GM21367 (cell line): Measurements from ENCODE around the gene TMC5.
"Not testable (repeated sequence)": the region's sequence is repeated elsewhere in the genome, so short reads cannot be mapped to it uniquely, and the experiment has no call there.

ENCODE experiments used
- ATAC-seq: cut with Tn5 transposase; IDR thresholded peaks from one replicate; pipeline ENCODE4 v1.9.1; 2021; ENCODE audit not compliant: unreplicated experiment

The TMC5 gene

DNA sequence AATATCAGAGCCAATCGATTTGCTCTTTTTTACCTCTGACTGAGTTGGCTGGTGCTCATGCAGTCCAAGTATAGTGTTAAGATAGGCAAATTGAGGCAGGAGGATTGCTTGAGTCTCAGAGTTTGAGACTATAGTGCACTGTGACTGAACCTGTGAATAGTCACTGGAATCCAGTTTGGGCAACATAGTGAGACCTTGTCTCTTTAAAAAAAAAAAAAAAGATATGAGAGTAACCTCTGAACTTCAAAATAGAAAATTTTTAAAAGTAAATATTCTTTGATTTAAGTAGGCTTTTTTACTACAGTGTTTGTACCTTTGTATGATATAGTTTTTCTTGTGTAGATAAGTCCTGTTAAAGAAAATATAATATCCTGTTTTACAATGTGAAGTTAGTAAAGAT is 109.5 kb downstream of the TMC5 start:
- no peak for ATAC-seq

DNA sequence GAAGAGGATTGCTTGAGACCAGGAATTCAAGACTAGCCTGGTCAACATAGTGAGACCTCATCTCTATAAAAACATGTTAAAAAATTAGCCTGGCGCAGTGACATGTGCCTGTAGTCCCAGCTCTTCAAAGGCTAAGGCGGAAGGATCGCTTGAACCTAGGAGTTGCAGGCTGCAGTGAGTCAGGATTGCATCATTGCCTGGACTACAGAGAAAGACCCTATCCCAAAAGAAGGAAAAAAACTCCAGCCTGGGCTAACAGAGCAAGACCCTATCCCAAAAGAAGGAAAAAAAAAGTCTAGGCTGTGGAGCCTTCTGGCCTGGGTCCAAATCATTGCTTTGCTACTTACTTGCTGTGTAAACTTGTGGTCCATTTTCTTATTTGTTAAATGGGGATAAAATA is 111.0 kb downstream of the TMC5 start:
- ATAC-seq, result no peak

DNA sequence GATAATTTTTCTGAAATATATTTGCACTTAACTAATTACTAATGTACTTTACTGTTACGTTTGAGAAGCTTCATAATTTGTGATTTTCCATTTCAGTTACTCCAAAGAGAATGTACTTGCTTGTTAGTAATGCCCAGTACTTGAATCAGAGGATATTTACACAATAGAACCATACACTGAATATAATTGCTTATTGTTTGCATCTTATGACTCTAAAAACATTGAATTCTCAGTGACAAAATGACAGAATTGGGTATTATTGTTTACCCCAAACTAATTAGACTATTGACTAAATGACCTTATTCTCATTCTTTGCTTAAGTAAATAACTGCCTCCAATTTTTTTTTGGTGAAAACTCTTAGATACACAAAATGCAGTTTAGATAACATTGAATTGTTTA is 114.9 kb downstream of the TMC5 start:
- no peak for ATAC-seq

DNA sequence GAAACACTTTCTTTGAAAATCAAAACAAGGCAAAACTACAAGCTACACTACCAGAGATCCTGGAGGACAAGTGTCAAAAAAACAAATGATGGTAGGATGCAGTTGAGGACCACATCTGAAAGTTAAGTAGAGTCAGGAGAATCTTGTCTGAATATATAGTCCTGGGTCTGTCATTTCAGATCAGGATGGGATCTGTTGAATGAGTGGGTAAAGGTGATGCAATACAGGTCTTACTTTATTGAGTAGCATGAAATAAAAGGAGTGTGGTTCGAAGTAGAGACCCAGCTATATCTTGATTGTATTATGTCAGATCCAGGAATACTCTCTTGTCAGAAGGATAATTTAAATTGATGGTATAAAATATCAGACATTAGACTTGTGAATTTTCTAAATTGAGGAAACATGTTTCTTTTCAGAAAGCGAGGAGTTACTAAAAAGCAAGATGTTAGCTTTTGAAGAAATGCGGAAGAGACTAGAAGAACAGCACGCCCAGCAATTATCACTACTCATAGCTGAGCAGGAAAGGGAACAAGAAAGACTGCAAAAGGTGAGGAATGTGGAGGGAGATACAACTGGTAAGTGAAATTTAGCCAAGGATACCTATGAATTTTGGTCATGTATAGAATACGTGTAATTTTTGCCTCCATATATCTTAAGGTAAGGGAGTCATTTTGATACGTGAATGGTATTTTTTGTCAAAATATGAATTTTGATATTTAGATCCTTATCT is 122.7 kb downstream of the TMC5 start:
- no peak for ATAC-seq

DNA sequence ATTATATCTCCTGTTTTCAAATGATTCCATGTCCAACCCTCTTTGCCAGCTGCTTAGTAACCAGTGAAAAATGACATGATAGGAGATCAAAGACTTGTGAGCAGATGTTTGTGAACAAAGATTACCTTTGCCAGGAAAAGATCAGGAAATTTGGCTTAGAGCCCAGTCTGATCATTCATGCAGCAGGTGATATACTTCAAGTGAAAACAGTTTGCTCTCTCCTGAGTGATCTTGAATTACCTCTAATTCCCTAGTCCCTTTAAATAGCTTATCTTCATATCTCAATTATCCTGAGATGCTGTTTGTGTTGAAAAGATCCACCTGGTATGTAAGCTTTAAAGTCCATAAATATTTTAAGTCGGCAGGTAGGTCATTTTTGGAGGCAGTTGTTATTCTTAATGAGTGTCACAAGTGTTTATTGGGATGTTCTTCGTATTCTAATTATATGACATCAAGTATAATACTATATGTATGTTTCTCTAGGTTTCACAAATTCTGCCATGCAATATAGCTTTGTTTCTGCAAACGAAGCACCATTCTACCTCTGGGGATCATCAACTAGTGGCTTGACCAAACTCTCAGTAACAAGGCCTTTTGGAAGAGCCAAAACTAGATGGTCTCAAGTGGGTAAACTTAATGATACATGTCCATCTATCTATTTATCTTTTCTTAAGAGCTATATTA is 124.6 kb downstream of the TMC5 start:
- no peak for ATAC-seq

DNA sequence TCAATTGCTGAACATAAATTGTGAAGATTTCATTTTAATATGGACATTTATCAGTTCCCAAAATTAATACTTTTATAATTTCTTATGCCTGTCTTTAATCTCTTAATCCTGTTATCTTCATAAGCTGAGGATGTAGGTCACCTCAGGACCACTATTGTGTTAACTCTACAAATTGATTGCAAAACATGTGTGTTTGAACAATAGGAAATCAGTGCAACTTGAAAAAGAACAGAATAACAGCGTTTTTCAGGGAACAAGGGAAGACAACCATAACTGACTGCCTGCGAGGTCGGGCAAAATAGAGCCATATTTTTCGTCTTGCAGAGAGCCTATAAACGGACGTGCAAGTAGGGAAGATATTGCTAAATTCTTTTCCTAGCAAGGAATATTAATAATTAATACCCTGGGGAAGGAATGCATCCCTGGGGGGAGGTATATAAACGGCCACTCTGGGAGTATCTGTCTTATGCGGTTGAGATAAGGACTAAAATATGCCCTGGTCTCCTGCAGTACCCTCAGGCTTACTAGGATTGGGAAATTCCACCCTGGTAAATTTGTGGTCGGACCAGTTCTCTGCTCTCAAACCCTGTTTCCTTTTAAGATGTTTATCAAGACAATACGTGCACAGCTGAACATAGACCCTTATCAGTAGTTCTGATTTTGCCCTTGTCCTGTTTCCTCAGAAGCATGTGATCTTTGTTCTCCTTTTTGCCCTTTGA is 125.8 kb downstream of the TMC5 start:
- not testable (repeated sequence) for ATAC-seq

DNA sequence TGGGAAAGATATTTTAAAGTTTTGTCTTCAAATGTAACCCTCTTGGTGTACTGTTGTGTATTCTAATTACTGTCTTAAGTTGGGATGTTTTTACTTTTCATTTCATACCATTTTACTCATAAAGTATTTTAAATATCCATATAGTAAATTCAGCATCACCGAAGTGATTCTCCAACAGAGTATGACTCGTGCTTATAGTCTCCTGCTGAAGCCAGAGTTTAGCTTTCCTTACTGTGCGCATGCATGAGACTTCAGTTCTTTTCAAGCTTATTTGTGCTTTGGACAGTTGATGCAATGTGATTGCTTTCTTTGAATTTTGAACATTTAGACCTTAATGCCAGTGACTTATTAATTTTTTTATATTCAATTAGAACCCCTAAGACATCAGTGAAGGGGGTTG is 130.5 kb downstream of the TMC5 start:
- ATAC-seq, result no peak
